ENCODE data around the gene SLC45A3. TPM values are rescaled to one million over a fixed set of nuclear protein-coding genes. Genes with fewer than 3 reads are reported as not detected.

SLC45A3 gene
- total RNA-seq, 4 donors from 2014 or later: 1.4 to 6.7 (median 2.6) TPM

DNA sequence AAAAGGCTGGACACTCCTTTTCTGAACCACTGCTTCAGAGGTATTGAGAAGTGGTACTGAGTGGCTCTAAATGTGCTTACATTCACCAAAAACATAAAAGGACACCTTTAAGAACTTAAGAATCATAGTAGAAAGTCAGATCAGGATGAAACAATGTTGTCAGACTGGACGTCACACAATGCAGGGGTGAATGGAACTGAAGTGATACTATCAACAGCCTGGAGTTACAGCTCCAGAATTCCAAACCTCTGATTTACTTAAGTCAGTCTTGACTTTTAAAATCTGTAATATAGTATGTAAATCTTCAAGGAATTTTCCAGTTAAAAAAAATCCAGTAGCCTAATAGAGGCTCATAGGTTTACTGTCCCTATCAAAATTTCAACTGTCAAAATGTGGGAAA, 67.8 kb downstream of the SLC45A3 start:
- no peak for DNase-seq
- WGBS, 2 donors: 95 to 96% methylated on average over 1 of the region's 1 CpG
- H3K27ac ChIP-seq: no peak overlapping the region
- intact Hi-C loops (cut with DNase I): no loop called here
- TF ChIP-seq POLR2A (IDR thresholded peaks at IDR 0.05): no peak
- no peak for TF ChIP-seq CTCF (IDR thresholded peaks at IDR 0.05)
- H3K27me3 ChIP-seq: no peaks in the 10 kb centered on the region
- peaks cover 9 to 16% of the 10 kb centered on the region in 2 donors for H3K36me3 ChIP-seq
- no peak overlapping the region for H3K4me3 ChIP-seq (replicated peaks in 1 of 3)
- H3K4me1 ChIP-seq: no peaks in the 10 kb centered on the region
- no peaks in the 10 kb centered on the region for H3K9me3 ChIP-seq

GRCh38 chr1:205612104-205612503, 68.2 kb downstream of the SLC45A3 start:
- intact Hi-C loops (cut with DNase I): no loop called here
- peaks cover 9 to 16% of the 10 kb centered on the region in 2 donors for H3K36me3 ChIP-seq

GRCh38 chr1:205610901-205611466, 69.3 kb downstream of the SLC45A3 start:
- WGBS, 2 donors: 76 to 82% methylated on average over 3 of the region's 3 CpGs

More at GRCh38 chr1:205612104-205612503, 68.2 kb downstream of the SLC45A3 start:
- Histone ChIP-seq H3K4me1 (no peaks in the 10 kb centered on the region), H3K27ac (no peak overlapping the region), H3K4me3 (replicated peaks in 1 of 3) (no peak overlapping the region), H3K27me3 (no peaks in the 10 kb centered on the region), H3K9me3 (no peaks in the 10 kb centered on the region)
- 95 to 97% methylated on average over 3 of the region's 3 CpGs for WGBS, 2 donors
- DNase-seq: no peak
- TF ChIP-seq CTCF (IDR thresholded peaks at IDR 0.05) (no peak), POLR2A (IDR thresholded peaks at IDR 0.05) (no peak)

GRCh38 chr1:205610036-205610435, 70.3 kb downstream of the SLC45A3 start:
- DNase-seq: no peak
- no peaks in the 10 kb centered on the region for H3K9me3 ChIP-seq
- no peak for TF ChIP-seq POLR2A (IDR thresholded peaks at IDR 0.05)
- TF ChIP-seq CTCF (IDR thresholded peaks at IDR 0.05): no peak
- H3K4me1 ChIP-seq: no peaks in the 10 kb centered on the region
- no peaks in the 10 kb centered on the region for H3K27me3 ChIP-seq
- no peak overlapping the region for H3K4me3 ChIP-seq (replicated peaks in 1 of 3)
- WGBS, 2 donors: 72 to 75% methylated on average over 2 of the region's 2 CpGs
- H3K27ac ChIP-seq: no peak overlapping the region
- peaks cover 0 to 7% of the 10 kb centered on the region in 2 donors for H3K36me3 ChIP-seq
- intact Hi-C loops (cut with DNase I): no loop called here

More at GRCh38 chr1:205610901-205611466, 69.3 kb downstream of the SLC45A3 start:
- Histone ChIP-seq H3K9me3 (no peaks in the 10 kb centered on the region), H3K27ac (no peak overlapping the region), H3K27me3 (no peaks in the 10 kb centered on the region), H3K4me3 (replicated peaks in 1 of 3) (no peak overlapping the region), H3K36me3 (peaks cover 6 to 7% of the 10 kb centered on the region in 2 donors), H3K4me1 (no peaks in the 10 kb centered on the region)
- TF ChIP-seq CTCF (IDR thresholded peaks at IDR 0.05): no peak
- TF ChIP-seq POLR2A (IDR thresholded peaks at IDR 0.05): no peak
- no peak for DNase-seq
- intact Hi-C loops (cut with DNase I): no loop called here

Small RNA genes lying within 50 kb of the gene (small RNA-seq; reads per million reads assigned to genes)
- gene RF00017: not detected

Other genes with a start within 250 kb of the SLC45A3 start
- 1 to 10 TPM; 2.3 to 4.2 (median 3.2) TPM for gene BLACAT1, start 224.5 kb downstream of the SLC45A3 start, total RNA-seq
- 10 to 100 TPM; 13.6 to 22.4 (median 16.9) TPM for gene CDK18, start 175.8 kb downstream of the SLC45A3 start, total RNA-seq
- gene ELK4, start 48.5 kb downstream of the SLC45A3 start, total RNA-seq: 10 to 100 TPM; 18.0 to 33.9 (median 28.4) TPM
- 100 to 1,000 TPM; 122 to 237 (median 177) TPM for gene NUCKS1, start 69.7 kb upstream of the SLC45A3 start, total RNA-seq
- 10 to 100 TPM; 52.4 to 78.1 (median 58.9) TPM for gene RAB29, start 95.0 kb upstream of the SLC45A3 start, total RNA-seq
- 10 to 100 TPM; 52.1 to 98.9 (median 64.6) TPM for gene SLC41A1, start 132.7 kb upstream of the SLC45A3 start, total RNA-seq
- gene PM20D1, start 169.6 kb upstream of the SLC45A3 start, total RNA-seq: under 1 TPM; 0.50 to 0.81 (median 0.68) TPM